Breast epithelium (tissue), 3 donors: ENCODE measurements around the gene CYLC1.

Experiments
- CTCF ChIP-seq, 3 donors: fragments of 450-650 bp; IDR thresholded peaks; one replicate each; pipeline ENCODE4 v1.5.1; 2016 to 2017; ENCODE audit warnings: antibody characterized with exemption in 3 of 3, mild to moderate bottlenecking in 3 of 3, moderate library complexity in 3 of 3
- POLR2A ChIP-seq: fragments of 450-650 bp; IDR thresholded peaks from one replicate; pipeline ENCODE4 v1.6.1; 2016; ENCODE audit warnings: antibody characterized with exemption, mild to moderate bottlenecking, moderate library complexity

DNA sequence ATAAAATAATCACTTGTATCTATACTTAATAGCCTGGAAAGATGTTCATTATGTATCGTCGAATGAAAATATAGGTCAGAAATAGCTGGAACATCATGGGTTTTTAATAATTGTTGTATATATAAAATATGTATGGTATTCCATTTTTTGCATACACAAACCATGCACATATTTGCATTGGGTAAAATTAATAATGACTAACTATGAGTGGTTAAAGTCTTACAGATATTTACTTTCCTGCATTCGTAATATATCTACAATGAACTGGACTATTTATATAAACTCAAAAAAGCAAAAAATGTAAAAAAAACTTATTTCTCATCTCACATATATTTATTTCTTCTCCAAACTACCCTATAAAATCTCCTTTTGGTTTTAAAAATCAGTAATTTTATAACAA is 46.0 kb downstream of the CYLC1 start:
- TF ChIP-seq CTCF (IDR thresholded peaks at IDR 0.05) (no peak), POLR2A (no peak)
